Renal cortical epithelial cell (primary cell): ENCODE measurements around the gene TKFC. TPM values are rescaled to one million over a fixed set of nuclear protein-coding genes. Genes with fewer than 3 reads are reported as not detected.
"Not testable (repeated sequence)": the region's sequence is repeated elsewhere in the genome, so short reads cannot be mapped to it uniquely, and the experiment has no call there.

Source experiments
- DNase-seq: peaks from one replicate; pipeline ENCODE4 v3.0.0-alpha.2; 2011; ENCODE audit warnings: low read depth
- total RNA-seq: library from RNA; depleted of rRNA; stranded (reverse); fragments of >200 nt; gene quantifications from 2 replicates; pipeline ENCODE4 v1.2.3, GENCODE V29; 2014

The TKFC gene
- total RNA-seq, 1 donor from 2014 or later: 37.0 TPM

DNA sequence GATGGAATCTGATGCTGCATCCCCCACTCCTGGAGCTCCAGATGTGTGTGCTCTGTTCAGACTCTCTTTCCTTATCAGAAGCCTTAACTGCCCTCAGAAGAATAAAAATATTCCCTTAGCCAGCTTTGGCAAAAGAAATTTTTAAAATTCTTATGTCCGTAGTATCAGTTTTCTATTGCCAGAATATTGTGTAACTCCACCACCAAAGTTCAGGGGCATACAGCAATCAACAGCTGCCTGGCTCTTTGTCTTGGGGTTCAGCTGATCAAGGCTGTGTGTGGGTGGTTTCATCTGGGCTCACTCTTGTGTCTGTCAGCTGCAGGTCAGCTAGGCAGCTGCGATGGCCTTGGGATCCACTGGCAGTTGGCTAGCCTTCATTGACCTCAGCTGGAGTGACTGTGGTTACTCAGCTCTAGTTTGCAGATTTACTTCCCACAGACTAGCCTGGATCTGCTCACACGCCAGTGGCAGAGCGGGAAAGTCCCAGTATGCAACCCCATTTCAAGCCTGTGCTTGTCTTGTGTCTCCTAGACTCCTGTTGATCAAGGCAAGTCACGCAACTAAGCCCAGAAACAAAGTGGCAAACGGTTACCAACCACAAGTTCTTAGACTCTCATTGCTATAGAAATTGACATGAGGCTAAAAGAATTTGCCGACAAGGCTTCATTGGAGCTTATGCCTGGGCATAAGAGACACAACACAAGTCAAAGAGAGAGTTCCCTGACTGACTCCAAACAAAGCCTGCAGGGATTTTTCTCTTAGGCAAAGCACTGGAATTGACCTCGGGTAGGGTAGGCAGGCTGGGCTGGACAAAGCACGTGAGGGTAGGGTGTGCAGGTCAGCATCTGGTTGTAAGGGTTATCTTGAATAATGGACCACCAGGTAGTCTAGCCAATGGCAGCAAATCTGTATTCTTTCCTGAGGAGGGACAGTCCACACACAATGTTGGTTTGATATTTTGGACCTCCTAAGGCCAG is 36.6 kb downstream of the TKFC start:
- DNase-seq: peak; percentile 34

DNA sequence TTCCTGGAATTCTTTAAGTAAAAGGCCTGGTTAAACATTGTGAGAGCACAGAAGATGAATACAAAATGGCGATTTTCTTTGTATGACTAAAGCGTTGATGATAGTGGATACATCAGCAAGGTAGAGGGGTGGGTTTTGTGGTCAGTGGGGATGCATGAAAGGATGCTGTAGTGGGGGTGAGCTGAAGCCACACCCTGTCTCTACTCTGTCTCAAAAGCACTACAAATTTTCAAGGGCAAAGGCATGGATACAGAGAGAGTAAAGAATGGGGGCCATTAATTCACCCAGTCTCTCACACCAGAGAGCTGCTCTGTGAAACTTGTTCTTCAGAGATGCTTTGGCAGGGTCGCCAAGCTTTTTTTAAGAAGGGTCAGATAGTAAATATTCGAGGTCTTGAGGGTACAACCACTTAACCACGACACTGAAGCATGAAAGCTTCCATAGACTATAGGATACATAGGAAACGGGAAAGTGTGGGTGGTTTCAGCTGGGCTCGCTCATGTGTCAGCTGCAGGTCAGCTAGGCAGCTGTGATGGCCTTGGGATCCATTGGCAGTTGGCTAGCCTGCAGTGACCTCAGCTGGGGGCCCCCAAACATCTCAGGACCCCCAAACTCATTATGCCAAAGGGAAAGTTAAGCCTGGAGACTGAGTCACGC is 37.4 kb downstream of the TKFC start:
- DNase-seq: no peak

DNA sequence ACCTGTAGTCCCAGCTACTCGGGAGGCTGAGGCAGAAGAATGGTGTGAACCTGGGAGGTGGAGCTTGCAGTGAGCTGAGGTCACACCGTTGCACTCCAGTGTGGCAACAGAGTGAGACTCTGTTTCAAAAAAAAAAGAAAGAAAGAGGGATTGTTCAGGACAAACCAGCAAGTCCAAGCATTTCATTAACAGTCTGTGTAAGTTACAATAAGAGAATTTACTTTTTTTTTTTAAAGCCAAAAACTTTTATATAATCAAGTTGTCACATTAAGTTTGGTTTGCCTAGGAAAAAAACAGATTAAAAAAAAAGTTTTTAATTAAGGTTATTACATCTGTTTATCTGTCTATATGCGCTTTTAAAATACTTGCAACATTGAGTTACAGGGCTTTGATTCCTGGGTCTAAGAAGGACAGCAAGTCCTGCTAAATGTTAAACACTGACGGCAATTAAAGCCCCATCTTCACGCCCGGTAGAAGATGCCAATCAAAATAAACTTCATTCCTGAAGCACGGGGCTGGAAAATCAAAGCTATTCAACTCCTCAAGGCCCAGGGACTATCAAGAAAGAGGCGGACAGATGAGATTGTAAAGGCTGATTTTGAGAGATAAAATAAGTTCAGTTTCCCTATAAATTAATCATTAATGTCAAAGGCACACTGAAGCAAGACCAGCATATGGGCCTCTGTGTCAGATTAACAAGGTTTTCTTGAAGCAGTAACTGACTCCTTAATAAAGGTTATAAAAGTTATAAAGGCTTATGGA is 39.8 kb downstream of the TKFC start:
- DNase-seq: no peak

DNA sequence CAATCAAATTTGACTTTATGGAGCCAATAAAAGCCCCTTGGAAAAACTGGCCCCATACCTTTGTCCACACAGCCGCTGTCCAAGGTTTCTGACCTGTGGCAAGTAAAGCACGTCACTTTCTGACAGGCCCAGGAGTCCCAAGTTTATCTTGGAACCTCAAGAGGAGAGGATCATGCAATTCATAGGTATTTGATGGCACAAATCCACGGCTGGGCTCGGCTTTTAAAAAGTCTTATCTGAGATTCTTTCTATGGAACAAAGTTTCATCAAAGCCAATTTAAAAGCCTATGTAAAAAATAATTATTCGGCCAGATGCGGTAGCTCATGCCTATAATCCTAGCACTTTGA is 42.7 kb downstream of the TKFC start:
- no peak for DNase-seq

DNA sequence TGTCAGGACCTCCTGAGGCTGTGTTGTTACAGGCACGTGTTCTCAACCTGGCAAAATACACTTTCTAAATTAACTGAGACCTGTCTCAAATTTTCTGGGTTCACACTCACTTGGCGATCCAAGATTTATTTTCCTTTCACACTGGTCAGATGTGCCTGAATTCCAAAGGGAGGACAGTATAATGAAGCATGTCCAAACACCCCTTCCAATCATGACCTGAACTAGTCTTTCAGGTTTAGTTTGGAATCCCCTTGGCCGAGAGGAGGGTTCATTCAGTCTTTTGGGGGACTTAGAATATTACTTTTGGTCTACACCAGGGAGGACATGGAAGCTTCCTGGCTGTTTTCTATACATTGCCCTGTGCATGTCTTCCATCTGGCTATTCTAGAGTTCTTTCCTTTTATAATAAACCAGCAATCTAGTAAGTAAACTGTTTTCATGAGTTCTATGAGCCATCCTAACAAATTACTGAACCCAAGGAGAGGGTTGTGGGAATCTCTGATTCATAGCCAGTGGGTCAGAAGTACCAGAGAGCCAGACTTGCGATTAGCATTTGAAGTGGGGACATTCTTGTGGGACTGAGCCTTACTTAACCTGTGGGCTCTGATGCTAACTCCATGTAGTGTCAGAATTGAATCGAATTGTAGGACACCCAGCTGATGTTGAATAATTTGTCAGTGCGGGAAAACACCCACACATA is 44.6 kb downstream of the TKFC start:
- DNase-seq: no peak

DNA sequence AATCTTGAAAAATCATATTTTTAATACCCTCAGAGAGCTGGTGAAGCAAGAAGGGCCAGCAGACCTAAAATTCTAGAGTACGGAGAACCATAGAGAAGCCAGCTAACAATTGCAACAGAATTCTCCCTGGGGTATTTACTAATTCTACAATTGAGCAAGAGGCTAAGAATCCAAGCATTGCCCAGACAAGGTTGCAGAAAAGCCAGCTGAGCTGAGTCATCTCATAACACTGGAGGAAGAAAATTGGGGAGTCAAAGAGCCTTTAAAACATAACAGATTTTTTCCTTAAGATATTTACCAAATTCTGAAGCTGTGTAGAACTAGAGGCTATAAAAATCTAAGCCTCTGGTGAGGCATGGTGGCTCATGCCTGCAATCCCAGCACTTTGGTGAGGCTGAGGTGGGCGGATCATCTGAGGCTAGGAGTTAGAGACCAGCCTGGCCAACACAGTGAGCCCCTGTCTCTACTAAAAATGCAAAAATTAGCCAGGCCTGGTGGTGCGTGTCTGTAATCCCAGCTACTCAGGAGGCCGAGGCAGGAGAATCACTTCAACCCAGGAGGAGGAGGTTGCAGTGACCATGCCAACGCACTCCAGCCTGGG is 45.8 kb downstream of the TKFC start:
- DNase-seq: peak; percentile 93

DNA sequence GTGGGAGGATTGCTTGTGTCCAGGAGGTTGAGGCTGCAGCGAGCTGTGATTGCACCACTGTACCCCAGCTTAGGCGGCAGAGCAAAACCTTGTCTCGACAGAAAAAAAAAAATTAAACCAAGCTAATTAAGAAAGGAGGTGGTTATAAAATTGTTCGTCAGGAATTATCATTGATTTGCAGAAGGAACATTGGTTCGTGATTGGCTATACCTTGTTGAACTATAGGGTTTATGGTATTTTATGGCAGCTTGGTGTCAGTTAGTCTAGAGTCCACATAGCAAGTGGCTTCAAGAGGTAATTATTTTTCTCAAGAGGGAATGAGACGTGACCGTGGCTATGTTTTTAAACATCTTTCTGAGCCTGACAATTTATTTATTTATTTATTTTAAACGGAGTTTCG is 47.9 kb downstream of the TKFC start:
- no peak for DNase-seq

DNA sequence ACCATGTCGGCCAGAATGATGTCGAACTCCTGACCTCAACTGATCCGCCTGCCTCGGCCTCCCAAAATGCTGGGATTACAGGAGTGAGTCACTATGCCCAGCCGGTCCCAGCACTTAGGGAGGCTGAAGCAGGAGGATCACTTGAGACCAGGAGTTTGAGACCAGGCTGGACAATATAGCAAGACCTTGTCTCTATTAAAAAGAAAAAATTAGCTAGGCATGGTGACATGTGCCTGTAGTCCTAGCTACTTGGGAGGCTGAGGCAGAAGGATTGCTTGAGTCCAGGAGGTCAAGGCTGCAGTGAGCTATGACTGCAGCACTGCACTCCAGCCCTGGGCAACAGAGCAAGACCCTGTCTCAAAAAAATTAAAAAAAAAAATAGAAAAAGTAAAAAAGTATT is 50.8 kb downstream of the TKFC start:
- not testable (repeated sequence) for DNase-seq

DNA sequence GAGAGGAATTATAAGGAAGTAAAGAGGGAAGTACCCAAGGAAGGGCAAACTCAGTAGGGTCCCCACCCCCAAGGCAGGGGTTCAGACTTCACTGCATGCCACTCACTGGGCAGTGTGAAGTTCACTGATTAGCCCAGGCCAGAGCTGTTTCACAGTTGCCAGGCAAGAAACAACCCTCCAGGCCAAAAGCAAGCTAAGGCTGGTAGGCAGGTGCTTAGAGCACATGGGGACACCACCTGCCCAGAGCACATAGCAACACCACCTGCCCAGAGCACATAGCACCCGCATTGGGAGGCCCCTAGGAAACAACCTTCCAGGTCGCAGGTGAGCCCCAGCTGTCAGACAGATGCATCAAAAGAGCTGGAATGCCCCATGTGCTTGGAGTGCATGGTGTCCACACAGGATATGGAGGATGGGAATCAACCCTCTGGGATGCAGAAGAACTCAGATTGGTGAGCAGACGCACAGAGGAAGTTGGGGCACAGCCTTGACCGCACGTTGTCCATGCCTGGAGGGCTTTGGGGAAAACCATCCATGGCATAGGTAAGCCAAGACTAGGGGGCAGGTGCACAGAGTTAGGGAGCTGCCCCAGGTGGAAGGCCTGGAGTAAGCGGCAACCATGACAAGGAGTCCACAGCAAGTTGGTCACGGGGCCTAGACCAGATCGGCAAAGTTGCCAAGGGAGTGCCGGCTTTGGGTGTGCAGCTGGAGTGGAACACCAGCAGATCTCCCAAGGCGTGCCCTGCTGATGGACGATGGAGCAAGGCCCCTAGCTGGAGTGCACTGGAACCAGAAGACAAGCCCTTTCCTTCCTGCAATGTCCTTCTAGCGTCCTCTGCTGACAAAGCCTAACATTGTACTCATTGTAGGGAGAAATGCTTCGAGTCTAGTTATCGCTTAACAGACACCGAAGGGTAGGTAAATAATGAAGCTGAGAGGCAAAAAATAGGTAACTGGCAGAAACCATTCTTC is 51.5 kb downstream of the TKFC start:
- no peak for DNase-seq

DNA sequence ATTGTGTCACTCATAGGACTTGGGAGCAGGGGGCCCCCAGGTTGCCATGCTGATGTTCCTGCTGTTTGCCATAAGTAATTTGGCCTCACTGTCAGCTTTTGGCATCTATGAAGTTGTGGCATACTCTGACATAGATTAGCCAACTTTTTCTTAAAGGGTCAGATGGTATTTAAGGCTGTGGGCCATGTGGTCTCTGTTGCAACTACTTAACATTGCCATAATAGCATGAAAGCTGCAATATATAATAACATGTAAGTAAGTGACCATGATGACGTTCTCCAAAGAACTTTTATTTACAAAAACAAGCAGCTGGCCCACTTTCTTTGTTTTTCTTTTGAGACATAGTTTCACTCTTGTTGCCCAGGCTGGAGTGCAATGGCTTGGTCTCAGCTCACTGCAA is 57.1 kb downstream of the TKFC start:
- DNase-seq: no peak

DNA sequence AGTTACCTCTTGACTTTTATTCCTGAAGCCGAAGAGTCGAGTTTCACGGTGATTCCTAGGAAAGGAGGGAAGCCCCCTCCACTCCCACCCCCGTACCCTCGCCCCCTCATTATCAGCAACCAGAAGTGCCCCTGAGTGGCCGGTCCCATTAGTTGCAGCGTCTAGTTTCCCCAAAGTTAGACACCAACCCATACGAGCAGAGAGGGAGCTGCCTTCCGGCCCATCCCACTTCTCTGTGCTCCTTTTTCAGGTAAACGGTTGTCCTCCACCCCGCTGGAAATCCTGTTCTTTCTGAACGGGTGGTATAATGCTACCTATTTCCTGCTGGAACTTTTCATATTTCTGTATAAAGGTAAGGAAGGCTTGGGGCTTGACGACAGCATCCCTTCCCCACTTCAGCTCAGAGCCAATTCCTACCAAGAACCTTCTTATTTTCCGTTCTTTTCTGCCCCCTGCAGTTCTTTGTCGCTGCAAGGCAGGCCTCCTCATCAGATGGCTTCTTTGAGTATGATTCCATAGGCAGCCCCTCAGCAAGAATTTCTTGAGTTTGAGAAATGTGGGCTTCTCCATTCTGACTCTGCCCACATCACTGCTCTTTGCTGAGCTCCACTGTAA is 60.1 kb downstream of the TKFC start:
- DNase-seq: peak; percentile 32

Other genes starting within 250 kb of the TKFC start
- not detected in 2 replicates for gene CD5, start 230.7 kb upstream of the TKFC start, total RNA-seq
- 10.7 and 11.3 TPM in 2 replicates for gene VPS37C, start 171.8 kb upstream of the TKFC start, total RNA-seq
- not detected in 2 replicates for gene PGA3, start 129.7 kb upstream of the TKFC start, total RNA-seq
- gene PGA4, start 110.9 kb upstream of the TKFC start, total RNA-seq: not detected in 2 replicates
- gene PGA5, start 92.1 kb upstream of the TKFC start, total RNA-seq: not detected in 2 replicates
- 1.9 and 4.5 TPM in 2 replicates for gene VWCE, start 37.9 kb upstream of the TKFC start, total RNA-seq
- 281 and 392 TPM in 2 replicates for gene DDB1, start 123 bp upstream of the TKFC start, total RNA-seq
- 20.1 and 47.0 TPM in 2 replicates for gene CYB561A3, start 28.7 kb downstream of the TKFC start, total RNA-seq
- 12.3 and 22.9 TPM in 2 replicates for gene TMEM138, start 29.1 kb downstream of the TKFC start, total RNA-seq
- 10.9 and 12.0 TPM in 2 replicates for gene TMEM216, start 59.4 kb downstream of the TKFC start, total RNA-seq
- 10.9 and 27.7 TPM in 2 replicates for gene CPSF7, start 96.7 kb downstream of the TKFC start, total RNA-seq
- 35.0 and 58.5 TPM in 2 replicates for gene SDHAF2, start 96.9 kb downstream of the TKFC start, total RNA-seq
- 0.15 TPM in 1 of 2 replicates, not detected in the other for gene LRRC10B, start 175.5 kb downstream of the TKFC start, total RNA-seq
- gene SYT7, start 247.8 kb downstream of the TKFC start, total RNA-seq: 0.35 TPM in 1 of 2 replicates, not detected in the other